ENCODE results near the gene PMS2.
"Not testable (repeated sequence)": the region's sequence is repeated elsewhere in the genome, so short reads cannot be mapped to it uniquely, and the experiment has no call there.

Gene PMS2

DNA sequence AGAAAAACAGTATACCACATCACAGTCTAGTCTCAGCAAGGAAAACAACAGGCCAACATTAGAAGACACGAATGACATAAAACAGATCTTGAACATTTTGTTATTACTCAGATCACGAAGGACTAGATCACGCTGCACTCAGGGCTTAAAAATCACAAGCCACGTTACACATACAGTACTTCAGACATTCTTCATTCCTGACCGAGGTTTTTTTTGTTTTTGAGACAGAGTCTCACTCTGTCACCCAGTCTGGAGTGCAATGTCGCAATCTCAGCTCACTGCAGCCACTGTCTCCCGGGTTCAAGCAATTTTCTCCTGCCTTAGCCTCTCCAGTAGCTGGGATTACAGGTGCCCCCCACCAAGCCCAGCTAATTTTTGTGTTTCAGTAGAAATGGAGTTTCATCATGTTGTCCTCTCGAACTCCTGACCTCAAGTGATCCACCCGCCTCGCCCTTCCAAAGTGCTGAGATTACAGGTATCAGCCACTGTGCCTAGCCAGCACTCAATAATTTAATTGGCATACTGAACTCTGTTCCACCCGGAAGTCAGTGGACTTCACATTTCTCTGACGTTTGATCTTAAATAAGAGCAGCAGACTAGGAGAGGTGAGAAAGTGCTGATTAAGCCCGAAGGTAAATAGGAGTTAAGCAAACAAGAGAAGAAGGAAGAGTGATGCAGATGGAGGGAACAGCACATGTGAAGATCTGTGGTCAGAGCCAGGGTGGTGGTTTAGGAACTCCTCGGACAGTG, 3.7 kb upstream of the PMS2 start:
- no peak for DNase-seq

DNA sequence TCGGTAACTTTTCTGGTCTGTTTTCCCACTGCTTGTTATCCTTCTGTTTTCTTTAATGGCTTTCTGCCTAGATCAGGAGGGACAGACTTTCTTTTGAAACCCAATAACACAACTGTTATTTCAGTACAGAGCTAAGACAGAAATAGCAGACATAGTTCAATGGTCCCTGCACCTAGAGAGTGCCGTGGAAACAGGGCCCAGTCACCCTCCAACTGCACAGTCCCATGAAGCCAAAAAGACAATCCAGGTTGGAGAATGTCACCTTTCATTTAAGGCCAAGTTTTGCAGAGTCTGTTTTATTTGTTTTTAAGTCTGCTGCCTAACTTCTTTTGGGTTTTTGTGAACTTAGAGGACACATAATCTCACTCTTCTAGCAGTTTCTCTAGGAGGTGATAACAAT, 2.7 kb upstream of the PMS2 start:
- no peak for DNase-seq

DNA sequence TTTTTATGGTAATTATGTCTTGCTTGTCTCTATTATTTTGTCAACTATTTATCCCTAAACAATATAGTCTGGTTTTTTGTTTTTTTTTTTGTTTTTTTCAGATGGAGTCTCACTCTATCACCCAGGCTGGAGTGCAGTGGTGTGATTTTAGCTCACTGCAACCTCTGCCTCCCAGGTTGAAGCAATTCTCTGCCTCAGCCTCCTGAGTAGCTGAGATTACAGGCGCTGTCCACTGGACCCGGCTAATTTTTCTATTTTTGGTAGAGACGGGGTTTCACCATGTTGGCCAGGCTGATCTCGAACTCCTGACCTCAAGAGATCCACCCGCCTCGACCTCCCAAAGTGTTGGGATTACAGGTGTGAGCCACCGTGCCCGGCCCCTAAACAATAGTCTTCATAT, 1.5 kb upstream of the PMS2 start:
- not testable (repeated sequence) for DNase-seq

DNA sequence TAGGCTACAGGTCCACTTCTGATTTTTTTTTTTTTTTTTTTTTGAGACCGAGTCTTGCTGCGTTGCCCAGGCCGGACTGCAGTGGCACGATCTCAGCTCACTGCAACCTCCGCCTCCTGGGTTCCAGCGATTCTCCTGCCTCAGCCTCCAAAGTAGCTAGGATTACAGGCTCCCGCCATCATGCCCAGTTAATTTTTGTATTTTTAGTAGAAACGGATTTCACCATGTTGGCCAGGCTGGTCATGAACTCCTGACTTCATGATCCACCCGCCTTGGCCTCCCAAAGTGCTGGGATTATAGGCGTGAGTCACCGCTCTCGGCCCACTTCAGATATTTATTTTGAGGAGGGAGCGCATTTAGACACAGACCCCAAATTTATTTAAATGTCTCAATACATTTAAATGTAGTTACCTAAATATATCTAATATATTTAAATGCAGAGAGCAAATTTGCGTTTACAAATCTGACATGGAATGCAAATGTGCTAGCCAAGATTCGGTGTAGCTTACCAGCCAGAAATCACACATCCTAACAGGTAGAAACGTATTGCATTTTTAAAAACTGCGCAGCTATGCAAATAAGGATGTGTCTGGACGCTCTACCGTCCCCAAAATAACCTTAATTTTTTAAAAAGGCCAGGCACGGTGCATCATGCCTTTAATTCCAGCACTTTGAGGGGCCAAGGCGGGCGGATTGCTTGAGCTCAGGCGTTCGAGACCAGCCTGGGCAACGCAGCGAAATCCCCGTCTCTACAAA, 836 bp downstream of the PMS2 start:
- DNase-seq: not testable (repeated sequence)

DNA sequence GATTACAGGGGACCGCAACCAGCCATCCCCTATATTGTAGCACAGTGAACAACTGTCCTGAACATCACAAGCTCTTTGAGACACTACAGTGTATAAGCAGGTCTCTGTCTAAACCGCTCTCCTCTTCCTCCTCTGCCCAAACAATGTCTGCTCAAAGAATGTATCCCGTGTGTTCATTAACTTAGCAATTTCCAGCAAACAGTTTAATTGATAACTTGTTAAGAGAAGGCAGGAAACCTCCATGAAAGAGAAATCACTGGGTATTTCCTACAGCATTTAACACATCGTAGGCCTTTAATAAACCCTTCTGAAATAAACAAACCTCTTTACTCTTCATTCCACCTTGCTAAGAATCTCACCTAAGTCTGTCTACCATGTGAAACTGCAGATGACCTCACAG, 1.5 kb downstream of the PMS2 start:
- DNase-seq: no peak

DNA sequence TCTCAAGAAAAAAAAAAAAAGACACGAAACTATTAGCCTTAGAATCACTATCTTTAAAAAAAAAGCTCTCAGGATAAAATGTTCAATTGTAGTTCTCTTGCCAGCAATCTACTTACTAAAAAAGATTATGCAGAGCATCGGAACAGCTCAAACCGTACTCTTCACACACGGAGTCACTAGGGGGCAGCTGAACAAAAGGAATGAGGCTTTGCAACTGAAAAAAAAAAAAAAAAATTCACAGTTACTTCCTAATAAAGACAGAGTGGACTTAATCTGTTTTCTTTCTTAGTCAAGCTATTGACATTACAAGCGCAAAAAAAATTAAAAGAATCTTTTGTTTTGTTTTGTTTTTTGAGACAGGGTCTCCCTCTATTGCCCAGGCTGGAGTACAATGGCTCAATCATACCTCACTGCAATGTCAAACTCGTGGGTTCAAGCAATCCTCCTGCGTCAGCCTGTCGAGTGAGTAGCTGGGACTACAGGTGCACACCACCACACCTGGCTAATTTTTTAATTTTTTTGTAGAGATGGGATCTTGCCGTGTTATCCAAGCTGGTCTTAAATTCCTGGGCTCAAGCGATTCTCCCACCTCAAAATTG, 11.5 kb downstream of the PMS2 start:
- peak; percentile 3 for DNase-seq

DNA sequence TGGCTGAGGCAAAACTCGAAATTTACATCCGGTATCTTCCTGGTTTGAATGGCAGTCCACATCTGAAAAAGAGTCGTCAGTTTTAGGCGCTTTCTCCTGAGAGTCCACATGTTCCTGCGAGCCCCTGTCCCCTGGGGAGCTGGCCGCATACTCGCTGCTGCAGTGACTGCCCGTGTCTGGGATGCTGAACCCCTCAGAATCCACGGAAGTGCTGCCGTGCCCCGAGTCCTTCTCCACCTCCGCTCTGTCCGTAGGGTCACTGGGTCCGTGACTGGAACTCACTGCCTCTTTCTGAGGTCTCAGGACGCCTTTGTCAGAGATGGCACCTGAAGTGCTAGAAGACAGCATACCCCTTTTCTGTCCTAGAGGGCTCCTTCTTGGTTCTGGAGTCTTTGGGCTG, 21.8 kb downstream of the PMS2 start:
- DNase-seq: not testable (repeated sequence)

DNA sequence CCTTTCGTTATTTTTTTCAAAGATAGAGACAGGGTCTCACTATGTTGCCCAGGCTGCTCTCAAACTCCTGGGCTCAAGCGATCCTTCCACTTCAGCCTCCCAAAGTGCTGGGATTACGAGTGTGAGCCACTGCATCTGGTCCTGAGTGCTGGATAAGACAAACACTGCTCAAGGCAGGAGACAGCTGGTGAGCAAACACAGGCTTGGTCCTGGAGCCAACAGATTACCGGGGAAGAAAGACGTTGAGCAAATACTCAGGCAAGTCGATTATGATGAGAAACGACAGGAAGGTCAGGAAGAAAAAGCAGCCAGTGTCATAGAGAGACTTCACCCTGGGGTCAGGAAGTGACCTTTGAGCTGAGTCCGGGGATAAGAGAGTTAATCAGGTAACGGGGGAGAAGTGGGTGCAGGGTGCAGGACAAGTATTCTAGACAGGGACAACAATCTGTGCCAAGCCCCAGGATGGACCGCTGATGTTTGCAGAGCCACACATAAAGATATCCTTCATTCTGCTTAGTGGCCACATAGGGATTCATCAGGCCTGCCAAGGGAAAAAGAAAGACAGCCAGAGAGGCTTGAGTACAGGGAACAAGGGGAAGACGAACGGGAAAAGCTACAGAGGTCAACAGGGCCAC, 29.1 kb downstream of the PMS2 start:
- DNase-seq: not testable (repeated sequence)

DNA sequence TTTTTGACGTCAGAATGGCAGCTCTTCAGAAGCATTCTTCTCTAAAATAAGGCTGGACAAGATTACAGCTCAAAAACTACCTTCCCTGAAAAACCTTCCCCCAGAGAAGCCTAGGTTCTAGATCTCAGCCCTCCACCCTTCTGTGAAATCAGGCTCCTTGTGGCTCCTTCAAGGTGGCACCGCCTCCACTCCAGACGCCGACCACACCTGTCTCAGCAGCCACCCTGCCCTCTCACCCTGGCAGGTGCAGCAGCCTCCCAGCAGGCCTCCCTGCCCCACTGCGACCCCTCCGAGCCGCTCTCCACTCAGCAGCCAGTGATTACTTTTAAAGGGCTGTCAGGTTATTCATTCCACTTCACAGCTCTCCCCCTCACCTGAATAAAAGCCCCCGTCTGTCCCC, 35.3 kb downstream of the PMS2 start:
- not testable (repeated sequence) for DNase-seq

DNA sequence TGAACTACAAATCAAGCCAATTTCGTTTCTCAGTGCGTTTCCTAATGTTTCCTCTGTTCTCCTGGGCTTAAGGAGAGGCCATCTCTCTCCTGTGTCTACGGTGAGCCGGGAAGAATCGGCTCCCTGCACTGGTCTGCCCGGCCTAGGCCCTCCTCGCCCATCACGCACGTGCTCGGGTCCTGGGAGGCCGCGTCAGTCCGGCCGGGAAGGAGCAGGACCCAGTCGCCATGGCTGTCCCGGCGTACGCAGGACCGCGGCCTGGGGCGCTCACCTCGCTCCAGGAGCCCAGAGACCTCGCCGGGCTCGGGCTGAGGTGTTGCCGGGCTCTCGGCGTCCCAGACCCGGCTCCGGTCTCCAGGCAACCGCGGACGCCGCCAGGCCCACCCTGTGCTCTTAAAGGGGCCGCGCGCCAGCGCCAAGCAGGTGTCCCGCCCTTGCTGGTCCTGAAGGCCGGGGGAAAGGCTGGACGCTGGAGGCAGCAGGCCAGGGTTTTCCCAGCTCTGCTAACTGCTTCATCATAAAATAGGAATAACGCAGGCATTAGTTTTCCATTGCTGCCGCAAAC, 38.4 kb downstream of the PMS2 start, which contains the start of gene RSPH10B:
RSPH10B (minus strand) TSS at position 343 of the 565 bp plus-strand sequence. CDS start 3,573 bp downstream, outside the sequence.
- DNase-seq: not testable (repeated sequence)

DNA sequence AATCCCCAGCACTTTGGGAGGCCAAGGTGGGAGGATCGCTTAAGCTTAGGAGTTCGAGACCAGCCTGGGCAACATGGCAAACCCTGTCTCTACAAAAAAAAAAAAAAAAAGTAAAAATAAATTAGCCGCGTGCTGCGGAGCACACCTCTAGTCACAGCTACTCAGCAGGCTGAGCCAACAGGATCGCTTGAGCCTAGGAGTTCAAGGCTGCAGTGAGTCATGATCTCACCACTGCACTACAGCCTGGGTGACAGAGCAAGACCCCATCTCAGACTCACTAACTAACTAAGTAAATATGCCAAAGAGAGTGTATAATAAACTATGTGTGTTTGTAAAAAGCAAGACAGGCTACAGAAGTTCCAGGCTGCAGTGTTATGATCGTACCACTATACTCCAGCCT, 45.0 kb downstream of the PMS2 start:
- not testable (repeated sequence) for DNase-seq

DNA sequence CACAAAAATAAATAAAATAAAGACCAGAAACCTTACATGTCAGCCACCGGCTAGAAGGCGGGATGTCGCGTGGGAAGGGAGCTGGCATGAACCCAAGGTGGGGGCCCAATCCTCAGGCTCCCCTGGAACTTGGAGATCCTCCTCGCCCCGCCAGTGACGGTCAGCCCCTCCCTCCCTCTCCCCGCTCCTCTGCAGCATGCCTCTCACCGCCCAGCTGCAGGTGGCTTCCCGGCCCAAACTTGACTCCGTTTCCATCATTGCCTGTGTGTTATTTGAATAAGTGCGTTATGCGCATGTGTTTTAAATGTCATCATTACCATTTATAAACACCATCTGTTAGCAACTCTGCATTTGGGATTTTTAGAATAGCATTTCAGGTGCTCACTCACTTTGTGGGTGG, 45.6 kb downstream of the PMS2 start:
- DNase-seq: not testable (repeated sequence)

DNA sequence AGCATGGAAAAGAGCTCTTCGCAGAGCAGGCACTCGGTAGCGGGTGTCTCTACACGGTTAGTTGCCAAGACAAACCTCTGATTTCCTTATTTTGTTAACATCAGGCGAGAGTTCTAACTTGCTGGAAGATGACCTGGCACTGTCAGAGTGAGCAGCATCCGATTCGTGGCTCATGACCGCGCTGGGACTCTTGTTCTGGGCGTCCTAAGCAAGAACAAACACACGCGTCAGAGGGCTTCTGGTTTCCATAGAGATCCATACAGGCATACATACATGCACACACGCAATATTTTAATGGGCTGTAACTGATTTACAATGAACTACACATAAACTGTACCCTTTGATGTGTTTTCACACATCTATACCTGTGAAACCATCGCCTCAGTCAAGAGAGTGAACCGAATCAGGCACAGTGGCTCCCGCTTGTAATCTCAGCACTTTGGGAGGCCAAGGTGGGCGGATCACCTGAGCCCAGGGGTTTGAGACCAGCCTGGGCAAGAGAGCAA, 73.9 kb downstream of the PMS2 start:
- DNase-seq: not testable (repeated sequence)

DNA sequence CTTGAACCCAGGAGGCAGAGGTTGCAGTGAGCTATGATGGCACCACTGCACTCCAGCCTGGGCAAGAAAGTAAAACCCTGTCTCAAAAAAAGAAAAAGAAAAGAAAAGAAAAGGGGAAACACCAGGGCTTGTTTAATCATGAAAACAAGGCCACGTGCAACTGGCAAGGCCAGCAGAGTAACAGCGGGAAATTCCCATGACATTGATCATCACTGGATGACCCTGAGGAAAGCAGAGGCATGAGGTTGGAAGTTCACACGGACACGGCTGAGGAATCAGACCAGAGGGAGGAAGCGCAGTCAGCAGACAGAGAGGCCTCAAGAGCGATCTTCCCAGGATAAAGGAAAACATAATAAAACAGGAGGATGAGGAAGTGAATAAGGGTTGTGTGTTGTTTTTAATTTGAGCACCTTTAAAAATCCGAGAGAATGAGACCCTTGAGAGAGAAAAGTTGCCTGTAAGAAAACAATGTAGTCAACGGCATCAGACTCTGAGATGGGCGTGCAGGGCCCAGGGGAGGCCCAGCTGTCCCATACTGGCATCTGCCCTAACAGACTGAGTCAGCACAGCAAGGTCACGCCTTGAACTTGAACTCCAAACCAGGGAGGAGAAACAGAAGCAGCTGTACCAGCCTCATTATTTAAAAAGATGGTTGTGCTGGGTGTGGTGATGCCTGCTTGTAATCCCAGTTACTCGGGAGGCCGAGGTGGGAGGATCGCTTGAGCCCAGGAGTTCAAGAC, 76.8 kb downstream of the PMS2 start:
- DNase-seq: not testable (repeated sequence)

DNA sequence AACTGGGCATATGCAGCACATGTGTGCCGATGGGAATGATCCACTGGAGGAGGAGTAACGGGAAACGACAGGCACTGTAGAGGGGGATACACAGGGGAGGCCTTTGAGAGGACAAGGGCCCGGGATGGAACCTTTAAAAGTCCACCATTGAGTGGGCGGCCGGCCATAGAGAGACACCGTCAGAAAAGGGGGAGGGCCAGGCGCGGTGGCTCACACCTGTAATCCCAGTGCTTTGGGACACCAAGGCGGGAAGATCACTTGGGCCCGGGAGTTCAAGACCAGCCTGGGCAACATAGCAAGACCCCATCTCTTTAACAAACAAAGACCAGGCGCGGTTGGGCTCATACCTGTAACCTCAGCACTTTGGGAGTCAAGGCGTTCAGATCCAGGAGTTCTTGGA, 77.6 kb downstream of the PMS2 start:
- DNase-seq: not testable (repeated sequence)

DNA sequence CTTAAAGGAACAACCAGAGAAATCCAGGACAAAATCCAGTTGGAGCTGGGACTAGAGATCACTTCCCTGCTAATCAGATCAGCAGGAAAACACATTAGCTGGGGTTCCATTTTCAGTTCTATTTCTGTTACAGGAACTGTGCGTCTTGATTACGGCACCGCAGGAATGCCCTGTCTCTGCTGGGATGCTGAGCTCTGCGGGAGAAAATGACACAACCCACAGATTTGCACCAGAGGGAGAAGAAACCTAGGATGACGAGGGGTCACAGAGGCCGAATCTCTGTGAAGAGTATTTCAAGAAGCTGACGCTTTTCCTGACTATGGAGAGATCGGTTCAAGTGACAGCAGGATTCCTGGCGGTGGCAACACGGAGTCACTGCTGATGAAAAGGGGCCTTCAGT, 78.6 kb downstream of the PMS2 start:
- not testable (repeated sequence) for DNase-seq

DNA sequence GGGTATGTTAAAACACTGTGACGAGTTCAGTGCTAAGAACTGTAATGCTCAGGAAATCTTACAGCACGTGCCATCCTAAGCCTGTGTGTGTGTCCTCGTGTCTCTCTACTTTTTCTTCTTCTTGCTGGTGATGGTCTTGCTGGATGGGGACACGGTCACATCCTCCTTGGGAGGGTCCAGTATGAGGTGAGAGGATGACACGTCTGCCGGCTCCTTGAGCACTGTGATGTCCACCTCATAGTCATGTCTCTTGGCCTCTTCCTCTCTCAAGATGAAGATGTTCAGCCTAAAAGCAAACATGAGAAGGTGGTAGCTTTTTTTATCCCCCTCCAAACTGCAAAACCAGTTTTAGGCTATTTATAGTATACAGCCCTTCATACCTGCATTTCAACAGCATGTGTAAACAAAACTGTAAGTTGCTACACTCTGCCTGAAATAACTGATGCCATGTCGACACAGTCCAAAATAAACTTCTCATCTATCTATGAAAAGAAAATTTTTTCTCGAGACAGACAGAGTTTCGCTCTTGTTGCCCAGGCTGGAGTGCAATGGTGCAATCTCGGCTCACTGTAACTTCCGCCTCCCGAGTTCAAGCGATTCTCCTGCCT, 82.5 kb downstream of the PMS2 start:
- DNase-seq: not testable (repeated sequence)

DNA sequence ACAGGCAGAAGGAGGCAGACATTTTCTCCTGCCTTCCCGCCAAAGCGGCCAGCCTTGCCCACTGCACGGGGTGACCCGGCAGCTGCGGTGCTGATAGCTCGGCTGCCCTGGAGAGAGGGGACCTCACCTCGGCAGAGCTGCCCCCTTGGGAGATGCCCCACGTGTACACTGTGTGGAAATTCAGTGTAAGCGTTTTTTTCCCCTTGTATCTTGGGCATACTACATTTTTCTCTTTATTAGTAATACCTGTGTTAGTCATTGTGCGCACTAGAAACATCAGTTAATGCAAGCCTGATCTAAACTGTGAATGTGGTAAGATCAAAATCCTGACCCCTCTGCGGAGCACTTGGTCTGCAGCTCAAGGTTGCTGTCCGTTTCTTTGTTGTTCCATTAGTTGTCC, 84.2 kb downstream of the PMS2 start:
- not testable (repeated sequence) for DNase-seq

DNA sequence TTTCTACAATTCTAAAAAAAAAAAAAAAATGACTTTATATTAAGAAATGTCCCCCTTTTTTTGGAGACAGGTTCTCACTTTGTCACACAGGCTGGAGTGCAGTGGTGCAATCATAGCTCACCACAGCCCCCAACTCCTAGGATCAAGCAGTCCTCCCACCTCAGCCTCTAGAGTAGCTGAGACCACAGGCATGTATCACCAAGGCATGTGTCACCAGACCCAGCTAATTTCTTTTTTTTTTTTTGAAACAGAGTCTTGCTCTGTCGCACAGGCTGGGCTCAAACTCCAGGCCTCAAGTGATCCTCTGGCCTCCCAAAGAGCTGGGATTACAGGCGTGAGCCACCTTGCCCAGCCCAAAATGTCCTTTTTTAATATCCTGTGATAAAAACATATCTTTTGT, 84.7 kb downstream of the PMS2 start:
- not testable (repeated sequence) for DNase-seq
